HepG2 (cell line): ENCODE results near the gene SFXN2. TPM values are rescaled to one million over a fixed set of nuclear protein-coding genes. Genes with fewer than 3 reads are reported as not detected.

Source experiments
- ATF7-NPFF ChIP-seq: sonication (generic); formaldehyde crosslinking; IDR thresholded peaks from 2 replicates; pipeline ENCODE4 v1.8.1; 2023; ENCODE audit warnings: mild to moderate bottlenecking, low read depth, missing genetic modification reagents, moderate library complexity
- HDAC2 ChIP-seq: sonication (generic); formaldehyde crosslinking; IDR thresholded peaks from 2 replicates; pipeline ENCODE4 v1.4.0; 2020; ENCODE audit warnings: missing genetic modification reagents
- KAT8 ChIP-seq: IDR thresholded peaks from 2 replicates; pipeline ENCODE4 v1.6.1; 2016; ENCODE audit warnings: missing genetic modification reagents, missing compliant biosample characterization
- NFIB ChIP-seq: sonication (generic); formaldehyde crosslinking; IDR thresholded peaks from 2 replicates; pipeline ENCODE4 v1.9.0; 2021; ENCODE audit warnings: missing genetic modification reagents, mild to moderate bottlenecking, borderline replicate concordance
- RAD51 ChIP-seq: fragments of 450-650 bp; IDR thresholded peaks from 2 replicates; pipeline ENCODE4 v1.6.1; 2016; ENCODE audit warnings: borderline replicate concordance
- SIN3A ChIP-seq: IDR thresholded peaks from 2 replicates; pipeline ENCODE4 v1.6.1; 2011; ENCODE audit warnings: low read depth, mild to moderate bottlenecking, control low read depth, low read length, borderline replicate concordance
- TEAD3 ChIP-seq: optimal IDR thresholded peaks from 2 replicates; pipeline ENCODE3; 2016; ENCODE audit warnings: borderline replicate concordance
- ZNF253 ChIP-seq: sonication (generic); formaldehyde crosslinking; IDR thresholded peaks from 2 replicates; pipeline ENCODE4 v1.8.0; 2022; ENCODE audit warnings: mild to moderate bottlenecking, missing genetic modification reagents, borderline replicate concordance
- ZNF296 ChIP-seq: sonication (generic); formaldehyde crosslinking; conservative IDR thresholded peaks from 2 replicates; pipeline ENCODE4 v1.5.0; 2020; ENCODE audit warnings: mild to moderate bottlenecking, missing genetic modification reagents
- ZNF556 ChIP-seq: sonication (generic); formaldehyde crosslinking; IDR thresholded peaks from 2 replicates; pipeline ENCODE4 v1.4.0; 2020; ENCODE audit warnings: mild to moderate bottlenecking, missing genetic modification reagents, borderline replicate concordance
- ZNF558 ChIP-seq: sonication (generic); formaldehyde crosslinking; IDR thresholded peaks from 2 replicates; pipeline ENCODE4 v1.9.0; 2022; ENCODE audit warnings: mild to moderate bottlenecking, missing genetic modification reagents, borderline replicate concordance
- ZSCAN31 ChIP-seq: sonication (generic); formaldehyde crosslinking; IDR thresholded peaks from 2 replicates; pipeline ENCODE4 v1.5.0; 2020; ENCODE audit warnings: low read depth, mild to moderate bottlenecking, missing genetic modification reagents
- polyA plus RNA-seq, 8 experiments: library from polyadenylated mRNA; depleted of rRNA in 3 of 8; stranded (reverse) in 7 of 8; unstranded in 1 of 8; fragments of >200 nt; fragmentation: Illumina TruSeq in 4 of 8; extraction: Trizol in 4 of 8; gene quantifications; 2 replicates each; pipeline versions ENCODE4 v1.2.1 to v1.2.3, GENCODE V29; 2011 to 2016; ENCODE audit warnings: low read depth in 4 of 8, missing spikeins in 1 of 8, mixed read lengths in 1 of 8; ENCODE audit not compliant: insufficient read depth in 1 of 8
- total RNA-seq, 5 experiments: library from RNA; depleted of rRNA; stranded (reverse); fragments of >200 nt; fragmentation: Illumina TruSeq; extraction: Trizol; gene quantifications; 2 replicates each; pipeline ENCODE4 v1.2.3, GENCODE V29; 2016; ENCODE audit warnings: low read depth in 1 of 5
- TF ChIP-seq, protein P1 (sequence below): sonication (generic); formaldehyde crosslinking; IDR thresholded peaks from 2 replicates; pipeline ENCODE4 v1.4.0; 2020; ENCODE audit warnings: missing genetic modification reagents, low read depth, mild to moderate bottlenecking, borderline replicate concordance
- TF ChIP-seq, protein P2 (sequence below): IDR thresholded peaks from 2 replicates; pipeline ENCODE4 v1.6.1; 2018; ENCODE audit warnings: missing genetic modification reagents
- TF ChIP-seq, protein P3 (sequence below): fragments of 450-650 bp; IDR thresholded peaks from 2 replicates; pipeline ENCODE4 v1.6.1; 2016
- TF ChIP-seq, protein P4 (sequence below): sonication (generic); IDR thresholded peaks from 2 replicates; pipeline ENCODE4 v1.6.1; 2016; ENCODE audit warnings: low read depth, borderline replicate concordance
- TF ChIP-seq, protein P5 (sequence below): sonication (generic); formaldehyde crosslinking; IDR thresholded peaks from 2 replicates; pipeline ENCODE4 v1.9.0; 2022; ENCODE audit warnings: low read depth, missing genetic modification reagents

The SFXN2 gene
- total and polyA plus RNA-seq, 2 of the 13 experiments (the other 11 are each of a cell fraction or from before 2014, with no cell fraction given) = 12.8 to 21.1 TPM

DNA sequence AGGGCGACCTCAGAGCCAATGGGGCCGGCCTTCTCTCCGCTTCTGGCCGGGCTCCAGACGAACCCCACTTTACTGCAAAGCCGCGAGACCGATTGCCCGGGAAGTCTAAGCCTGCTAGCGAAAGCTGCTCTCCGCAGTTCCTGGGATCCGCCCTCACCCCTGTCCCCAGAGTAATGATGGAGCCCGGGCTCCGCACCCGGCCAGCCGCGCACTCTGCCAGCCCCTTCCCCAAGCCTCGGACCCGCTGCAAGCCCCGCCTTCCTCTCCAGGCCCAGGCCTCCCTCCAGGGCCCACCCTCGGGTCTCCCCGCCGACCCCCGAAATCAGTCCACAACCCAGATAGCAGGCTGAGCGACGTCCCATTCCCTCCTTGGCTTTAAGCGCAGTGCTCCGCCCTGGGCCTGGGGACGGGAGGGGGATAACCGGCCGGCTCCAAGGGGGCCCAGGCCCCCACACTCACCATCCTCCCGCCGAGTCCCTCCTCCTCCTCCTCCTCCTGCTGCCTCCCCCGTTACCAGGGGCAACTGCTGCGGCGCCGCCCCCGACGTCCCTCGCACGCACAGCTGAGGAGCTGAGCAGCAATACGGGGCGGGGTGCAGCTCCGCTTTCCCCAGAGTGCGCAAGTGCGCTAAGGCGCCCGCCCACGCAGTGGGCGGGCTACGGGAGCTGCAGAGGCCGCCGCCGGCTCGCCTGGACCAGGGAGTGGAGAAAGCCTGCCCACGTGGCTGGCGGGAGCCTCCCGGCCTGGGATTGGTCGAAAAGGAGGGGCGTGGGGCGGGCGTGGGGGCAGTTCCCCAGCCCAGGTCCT, 419 bp upstream of the SFXN2 start, which contains the start of gene ARL3 (continued):
- TF ChIP-seq, protein P1, sequence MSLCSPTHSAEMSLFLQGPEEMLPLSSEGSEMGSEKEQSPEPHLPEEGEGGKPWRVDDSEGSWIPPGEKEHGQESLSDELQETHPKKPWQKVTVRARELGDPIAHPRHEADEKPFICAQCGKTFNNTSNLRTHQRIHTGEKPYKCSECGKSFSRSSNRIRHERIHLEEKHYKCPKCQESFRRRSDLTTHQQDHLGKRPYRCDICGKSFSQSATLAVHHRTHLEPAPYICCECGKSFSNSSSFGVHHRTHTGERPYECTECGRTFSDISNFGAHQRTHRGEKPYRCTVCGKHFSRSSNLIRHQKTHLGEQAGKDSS = no peak; the same call in 1 of the 2 replicates
- TF ChIP-seq RAD51 = peak; percentile 45; the same call in 1 of the 2 replicates
- TF ChIP-seq ZNF556 (CRISPR knock-in tag) = 0 out of 2 replicates have a peak, but pooled peaks have one; percentile 9
- TF ChIP-seq, protein P2, sequence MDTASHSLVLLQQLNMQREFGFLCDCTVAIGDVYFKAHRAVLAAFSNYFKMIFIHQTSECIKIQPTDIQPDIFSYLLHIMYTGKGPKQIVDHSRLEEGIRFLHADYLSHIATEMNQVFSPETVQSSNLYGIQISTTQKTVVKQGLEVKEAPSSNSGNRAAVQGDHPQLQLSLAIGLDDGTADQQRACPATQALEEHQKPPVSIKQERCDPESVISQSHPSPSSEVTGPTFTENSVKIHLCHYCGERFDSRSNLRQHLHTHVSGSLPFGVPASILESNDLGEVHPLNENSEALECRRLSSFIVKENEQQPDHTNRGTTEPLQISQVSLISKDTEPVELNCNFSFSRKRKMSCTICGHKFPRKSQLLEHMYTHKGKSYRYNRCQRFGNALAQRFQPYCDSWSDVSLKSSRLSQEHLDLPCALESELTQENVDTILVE (CRISPR knock-in tag) = no peak
- TF ChIP-seq, protein P3, sequence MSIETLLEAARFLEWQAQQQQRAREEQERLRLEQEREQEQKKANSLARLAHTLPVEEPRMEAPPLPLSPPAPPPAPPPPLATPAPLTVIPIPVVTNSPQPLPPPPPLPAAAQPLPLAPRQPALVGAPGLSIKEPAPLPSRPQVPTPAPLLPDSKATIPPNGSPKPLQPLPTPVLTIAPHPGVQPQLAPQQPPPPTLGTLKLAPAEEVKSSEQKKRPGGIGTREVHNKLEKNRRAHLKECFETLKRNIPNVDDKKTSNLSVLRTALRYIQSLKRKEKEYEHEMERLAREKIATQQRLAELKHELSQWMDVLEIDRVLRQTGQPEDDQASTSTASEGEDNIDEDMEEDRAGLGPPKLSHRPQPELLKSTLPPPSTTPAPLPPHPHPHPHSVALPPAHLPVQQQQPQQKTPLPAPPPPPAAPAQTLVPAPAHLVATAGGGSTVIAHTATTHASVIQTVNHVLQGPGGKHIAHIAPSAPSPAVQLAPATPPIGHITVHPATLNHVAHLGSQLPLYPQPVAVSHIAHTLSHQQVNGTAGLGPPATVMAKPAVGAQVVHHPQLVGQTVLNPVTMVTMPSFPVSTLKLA = peak; percentile 84
- TF ChIP-seq, protein P4, sequence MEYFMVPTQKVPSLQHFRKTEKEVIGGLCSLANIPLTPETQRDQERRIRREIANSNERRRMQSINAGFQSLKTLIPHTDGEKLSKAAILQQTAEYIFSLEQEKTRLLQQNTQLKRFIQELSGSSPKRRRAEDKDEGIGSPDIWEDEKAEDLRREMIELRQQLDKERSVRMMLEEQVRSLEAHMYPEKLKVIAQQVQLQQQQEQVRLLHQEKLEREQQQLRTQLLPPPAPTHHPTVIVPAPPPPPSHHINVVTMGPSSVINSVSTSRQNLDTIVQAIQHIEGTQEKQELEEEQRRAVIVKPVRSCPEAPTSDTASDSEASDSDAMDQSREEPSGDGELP = peak; percentile 90
- no peak; the same call in 1 of the 2 replicates for TF ChIP-seq KAT8 (CRISPR knock-in tag)
- TF ChIP-seq ZNF558 (CRISPR knock-in tag) = 0 out of 2 replicates have a peak, but pooled peaks have one; percentile 56
- 0 out of 2 replicates have a peak, but pooled peaks have one; percentile 28 for TF ChIP-seq ZNF296 (CRISPR knock-in tag)
- TF ChIP-seq NFIB (CRISPR knock-in tag) = no peak
- no peak for TF ChIP-seq TEAD3 (CRISPR knock-in tag)
- TF ChIP-seq, protein P5, sequence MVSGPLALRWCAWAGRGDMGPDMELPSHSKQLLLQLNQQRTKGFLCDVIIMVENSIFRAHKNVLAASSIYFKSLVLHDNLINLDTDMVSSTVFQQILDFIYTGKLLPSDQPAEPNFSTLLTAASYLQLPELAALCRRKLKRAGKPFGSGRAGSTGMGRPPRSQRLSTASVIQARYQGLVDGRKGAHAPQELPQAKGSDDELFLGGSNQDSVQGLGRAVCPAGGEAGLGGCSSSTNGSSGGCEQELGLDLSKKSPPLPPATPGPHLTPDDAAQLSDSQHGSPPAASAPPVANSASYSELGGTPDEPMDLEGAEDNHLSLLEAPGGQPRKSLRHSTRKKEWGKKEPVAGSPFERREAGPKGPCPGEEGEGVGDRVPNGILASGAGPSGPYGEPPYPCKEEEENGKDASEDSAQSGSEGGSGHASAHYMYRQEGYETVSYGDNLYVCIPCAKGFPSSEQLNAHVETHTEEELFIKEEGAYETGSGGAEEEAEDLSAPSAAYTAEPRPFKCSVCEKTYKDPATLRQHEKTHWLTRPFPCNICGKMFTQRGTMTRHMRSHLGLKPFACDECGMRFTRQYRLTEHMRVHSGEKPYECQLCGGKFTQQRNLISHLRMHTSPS (CRISPR knock-in tag) = no peak; the same call in 1 of the 2 replicates
- peak; percentile 67; the same call in 1 of the 2 replicates for TF ChIP-seq ZSCAN31 (CRISPR knock-in tag)
- TF ChIP-seq ZNF253 (CRISPR knock-in tag) = 0 out of 2 replicates have a peak, but pooled peaks have one; percentile 19
- peak; percentile 53; the same call in 1 of the 2 replicates for TF ChIP-seq ATF7-NPFF (CRISPR knock-in tag)
- TF ChIP-seq SIN3A = peak; percentile 94
- 0 out of 2 replicates have a peak, but pooled peaks have one; percentile 10 for TF ChIP-seq HDAC2 (CRISPR knock-in tag)
